ENCODE results near the gene GSTA4.

DNA sequence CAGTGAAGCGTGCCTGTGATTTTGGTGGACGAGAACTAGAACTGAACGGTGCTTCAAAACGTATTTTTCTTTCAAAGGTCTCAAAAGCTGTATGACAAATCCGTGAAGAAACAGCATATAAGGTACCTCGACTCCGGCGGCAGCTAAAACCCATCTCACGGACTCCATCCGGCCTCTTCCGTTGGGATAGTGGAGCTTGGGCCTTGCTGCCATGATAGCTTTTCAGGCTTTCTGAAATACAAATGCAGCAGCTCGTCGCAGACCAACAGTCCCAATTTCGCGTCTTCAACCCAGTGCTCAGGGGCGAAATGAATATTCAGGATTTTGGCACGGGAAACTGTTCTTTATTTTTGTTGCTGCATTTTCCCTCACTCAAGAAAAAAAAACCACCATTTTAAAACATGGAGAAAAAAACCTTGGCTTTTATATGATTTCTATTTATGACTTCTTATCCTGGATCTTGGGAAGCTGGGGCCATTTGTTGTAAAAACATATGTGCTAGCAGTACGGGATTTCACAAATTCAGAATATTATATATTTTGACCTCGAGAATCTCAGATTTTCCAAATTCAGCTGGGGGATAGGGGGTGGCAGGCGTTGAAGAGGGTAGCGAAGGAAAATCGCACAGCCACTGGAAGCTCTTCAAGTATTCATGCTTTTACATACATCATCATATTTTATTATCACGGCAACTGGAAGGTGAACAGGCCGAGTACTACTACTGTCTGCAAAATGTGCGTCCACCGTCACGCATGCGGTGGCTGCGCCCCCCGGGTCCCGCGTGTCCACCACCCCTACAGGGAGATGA, 849 bp downstream of the GSTA4 start:
- TF ChIP-seq EZH2 (IDR thresholded peaks at IDR 0.05) (no peak), POLR2AphosphoS5 (IDR thresholded peaks at IDR 0.05; ENCODE audit: borderline replicate concordance, low read depth, low read length) (no peak), FOXP2 (optimal IDR thresholded peaks at IDR 0.05; ENCODE audit: control extremely low read depth, extremely low read length, insufficient read depth) (no peak)
